Hematopoietic multipotent progenitor cell treated with erythropoietin and hydrocortisone succinate and interleukin-3 and kit ligand, for 4 days (in vitro differentiated cells): ENCODE data around the gene LBX2.
"Not testable (repeated sequence)": the region's sequence is repeated elsewhere in the genome, so short reads cannot be mapped to it uniquely, and the experiment has no call there.

Experiments
- DNase-seq: peaks from one replicate; pipeline ENCODE4 v3.0.0-alpha.2; 2015

LBX2 gene

DNA sequence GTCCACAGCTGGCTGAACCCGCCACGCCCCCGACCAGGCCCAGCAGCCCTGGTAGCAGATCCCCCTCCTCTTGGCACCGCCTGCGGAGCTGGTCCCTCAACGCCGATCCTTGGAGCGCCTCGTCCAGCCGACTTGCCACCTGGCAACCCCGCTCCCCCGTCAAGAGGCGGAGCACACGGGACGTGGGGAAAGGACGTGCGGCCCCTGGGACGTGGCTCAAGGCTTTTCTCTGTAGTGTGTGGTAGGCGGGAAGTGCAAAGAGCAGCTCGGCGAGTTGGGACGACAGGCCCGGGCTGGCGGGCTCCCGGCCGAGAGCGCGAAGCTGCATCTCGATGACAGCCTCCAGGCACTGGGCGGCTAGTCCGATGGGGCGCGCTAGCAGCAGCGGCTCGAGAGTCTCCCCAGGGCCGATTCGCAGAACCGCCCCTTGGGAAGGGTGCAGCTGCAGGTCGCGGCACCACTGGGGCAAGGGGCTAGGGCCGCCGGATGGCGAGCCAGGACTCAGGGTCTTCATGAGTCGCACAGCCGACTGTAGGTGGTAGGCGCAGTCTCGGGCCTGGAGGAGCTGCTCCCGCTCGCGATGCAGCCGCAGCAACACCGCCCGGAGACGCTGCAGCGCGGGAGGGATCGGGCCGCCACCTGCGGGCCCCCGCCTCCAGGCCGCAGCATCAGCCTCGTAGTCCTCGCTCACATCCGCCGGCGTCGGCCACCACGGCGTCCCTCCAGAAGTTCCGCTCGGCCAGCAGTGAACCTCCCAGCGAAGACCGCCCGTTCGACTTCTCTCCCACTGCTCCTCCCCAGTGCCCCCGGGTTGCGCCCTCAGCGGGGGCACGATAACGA lies 17.2 kb downstream of the LBX2 start:
- DNase-seq = peak; percentile 84

DNA sequence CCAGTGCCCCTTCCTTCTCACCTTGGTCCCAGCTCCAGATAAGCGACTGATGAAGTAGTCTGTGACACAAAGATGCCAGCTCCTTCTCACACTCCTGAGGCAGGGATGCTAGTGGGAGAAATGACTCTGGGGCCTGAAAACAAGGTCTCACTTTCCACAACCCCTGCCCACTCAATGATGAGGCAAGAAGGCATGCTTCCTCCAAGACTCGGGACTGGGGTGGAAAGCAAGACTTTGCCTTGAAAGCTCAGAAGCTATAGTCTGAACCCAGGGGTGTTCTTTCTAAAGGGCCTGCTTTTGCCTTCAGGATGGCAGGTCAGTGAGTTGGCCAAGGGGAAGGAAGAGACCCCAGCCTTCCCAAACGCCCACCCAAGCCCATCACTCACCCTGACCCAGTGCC lies 18.0 kb downstream of the LBX2 start:
- DNase-seq = no peak

DNA sequence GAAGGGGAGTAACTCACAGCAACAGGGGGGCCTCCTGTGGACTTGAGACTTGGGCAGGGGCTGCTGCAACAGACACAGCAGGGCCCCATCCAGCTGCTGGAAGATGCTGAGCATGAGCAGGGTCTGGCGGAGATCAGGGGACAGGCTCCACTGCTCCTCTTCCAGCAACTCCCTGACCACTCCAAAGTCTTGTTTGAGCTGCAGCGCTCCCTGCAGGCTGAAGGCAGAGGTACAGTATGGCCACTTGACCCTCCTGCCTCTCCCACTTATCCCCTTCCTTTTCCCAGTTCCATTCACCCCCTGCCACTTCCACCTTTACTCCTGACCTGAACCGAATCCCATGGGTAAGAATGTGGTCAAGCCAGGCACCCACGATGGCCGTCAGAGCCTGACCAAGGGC lies 24.5 kb downstream of the LBX2 start:
- no peak for DNase-seq

DNA sequence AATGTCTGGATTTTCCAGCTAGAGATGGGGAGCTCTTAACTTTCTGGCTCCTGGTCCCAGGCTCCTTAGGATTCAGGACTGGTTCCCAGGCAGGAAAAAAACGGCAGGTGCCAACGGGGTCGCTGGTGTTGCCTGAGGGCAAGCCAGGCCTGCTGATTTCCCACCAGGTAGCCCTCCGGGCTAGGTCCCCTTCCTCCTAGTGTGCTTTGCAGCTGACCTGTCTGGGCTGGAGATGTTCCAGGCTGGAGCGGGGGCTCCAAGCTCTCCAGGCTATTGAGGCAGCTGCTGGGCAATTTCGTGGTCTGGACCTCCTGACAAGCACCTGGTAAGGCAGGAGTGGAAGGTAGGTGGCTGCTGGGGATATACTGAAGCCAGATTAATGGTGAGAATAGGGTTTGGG lies 24.9 kb downstream of the LBX2 start:
- no peak for DNase-seq

DNA sequence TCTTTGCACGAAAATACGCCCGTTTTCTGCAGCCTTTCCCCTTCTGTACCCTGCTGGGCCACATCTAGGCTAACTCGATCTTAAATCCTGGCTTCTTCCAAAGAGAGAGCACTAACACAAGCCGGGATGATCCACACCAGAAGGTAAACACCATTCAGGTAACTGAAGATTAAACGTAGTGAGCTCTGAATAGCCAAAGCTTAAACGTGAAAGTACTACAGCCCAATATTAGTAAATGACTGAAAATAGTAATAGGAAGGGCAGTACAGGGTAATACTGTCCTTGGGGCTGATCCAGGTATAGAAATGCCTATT lies 26.5 kb downstream of the LBX2 start:
- DNase-seq = no peak

DNA sequence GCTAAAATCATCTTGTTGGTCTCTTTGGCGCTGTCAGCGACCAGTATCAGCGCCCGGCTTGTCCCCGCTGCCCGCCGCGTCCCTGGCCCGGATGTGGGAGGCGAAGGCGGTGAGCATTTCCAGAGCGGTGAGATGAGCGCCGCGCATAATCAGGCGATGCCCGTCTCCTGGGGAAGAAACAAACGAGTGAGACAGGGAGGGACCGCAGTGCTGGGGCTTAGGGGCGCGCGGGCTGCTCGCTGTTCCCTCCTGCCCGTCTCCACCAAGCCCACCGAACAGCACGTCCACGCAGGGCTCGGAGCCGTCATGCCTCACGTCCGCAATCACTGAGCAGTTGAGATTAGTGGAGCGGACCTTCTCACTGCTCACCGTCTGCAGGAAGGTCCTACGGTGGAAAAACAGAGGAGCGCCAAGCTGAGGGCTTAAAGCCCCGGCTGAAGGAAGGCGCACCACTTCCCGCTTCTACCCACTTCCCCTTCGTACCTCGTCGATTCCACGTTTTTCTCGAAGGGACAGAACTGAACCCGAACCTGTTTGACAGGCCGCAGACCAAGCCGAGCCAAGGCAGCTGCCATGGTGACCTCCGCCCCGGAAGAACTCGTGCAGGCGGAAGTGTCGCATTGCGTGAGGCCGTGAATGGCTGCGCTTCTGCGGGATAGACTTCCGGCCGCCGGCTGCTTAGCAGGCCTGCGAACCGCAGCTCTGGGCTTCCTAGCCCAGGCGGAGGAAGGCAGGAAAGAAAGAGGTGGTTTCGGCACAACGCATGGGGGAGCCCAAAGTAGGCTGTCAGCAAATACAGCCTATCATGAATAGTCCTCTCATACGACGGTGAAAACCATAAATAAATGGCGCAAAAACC lies 27.1 kb downstream of the LBX2 start, which contains the start of gene MRPL53:
Gene MRPL53 (minus strand): TSS at position 595 of the 859 bp plus-strand sequence. CDS start 20 bp downstream, at position 575.
- DNase-seq = peak; percentile 98

DNA sequence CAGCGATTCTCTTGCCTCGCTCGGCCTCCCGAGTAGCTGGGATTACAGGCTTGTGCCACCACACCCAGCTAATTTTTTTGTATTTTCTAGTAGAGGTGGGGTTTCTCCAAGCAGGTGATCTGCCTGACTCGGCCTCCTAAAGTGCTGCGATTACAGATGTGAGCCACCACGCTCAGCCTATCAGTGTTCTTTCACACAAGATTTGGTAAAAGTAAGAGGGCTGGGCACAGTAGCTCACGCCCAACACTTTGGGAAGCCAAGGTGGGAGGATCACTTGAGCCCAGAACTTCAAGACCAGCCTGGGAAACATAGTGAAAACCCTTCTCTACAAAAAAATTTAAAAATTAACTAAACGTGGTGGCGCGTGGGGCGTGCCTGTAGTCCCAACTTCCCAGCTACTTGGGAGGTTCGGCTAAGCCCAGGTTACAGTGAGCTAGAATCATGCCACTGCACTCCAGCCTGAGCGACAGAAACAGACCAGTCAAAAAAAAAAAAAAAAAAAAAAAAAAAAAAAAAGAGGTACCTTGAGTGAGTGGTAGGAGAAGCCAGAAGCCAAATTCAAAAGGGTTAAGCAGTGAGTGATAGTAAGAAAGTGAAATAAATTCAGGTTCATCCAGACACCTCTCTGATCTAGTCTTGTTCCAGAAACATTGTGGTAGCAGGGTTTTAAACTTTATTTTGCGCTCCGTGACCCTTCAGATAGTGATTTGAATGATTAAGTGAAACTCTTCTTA lies 27.9 kb downstream of the LBX2 start:
- DNase-seq = no peak

DNA sequence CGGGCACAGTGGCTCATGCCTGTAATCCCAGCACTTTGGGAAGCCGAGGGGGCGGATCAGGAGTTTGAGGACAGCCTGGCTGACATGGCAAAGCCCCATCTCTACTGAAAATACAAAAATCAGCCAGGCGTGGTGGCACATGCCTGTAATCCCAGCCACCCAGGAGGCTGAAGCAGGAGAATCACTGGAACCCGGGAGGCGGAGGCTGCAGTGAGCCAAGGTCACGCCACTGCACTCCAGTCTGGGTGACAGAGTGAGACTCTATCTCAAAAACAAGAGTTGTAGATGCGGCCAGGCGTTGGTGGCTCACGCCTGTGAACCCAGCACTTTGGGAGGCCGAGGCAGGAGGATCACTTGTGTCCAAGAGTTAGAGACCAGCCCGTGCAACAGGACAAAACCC lies 28.7 kb downstream of the LBX2 start:
- DNase-seq = not testable (repeated sequence)

DNA sequence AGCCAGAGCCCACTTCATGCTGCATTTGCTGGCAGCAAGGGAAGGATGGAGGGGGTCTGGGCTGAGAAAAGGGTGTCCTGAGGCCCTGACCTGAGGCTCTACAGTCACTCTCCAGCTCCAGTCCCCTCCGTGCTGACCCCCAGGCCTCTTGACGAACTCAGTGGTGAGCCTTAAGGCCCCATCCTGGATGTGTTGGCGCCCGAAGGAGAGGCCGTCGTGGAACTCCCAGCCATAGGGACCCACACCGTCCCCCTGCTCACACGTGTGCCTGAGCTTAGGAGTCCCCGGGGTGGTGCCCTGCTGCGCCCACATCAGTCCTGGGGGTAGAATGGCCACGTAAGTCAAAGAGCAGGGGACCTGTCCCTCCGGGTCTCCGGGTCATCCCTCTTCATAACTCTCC lies 35.0 kb downstream of the LBX2 start:
- no peak for DNase-seq

DNA sequence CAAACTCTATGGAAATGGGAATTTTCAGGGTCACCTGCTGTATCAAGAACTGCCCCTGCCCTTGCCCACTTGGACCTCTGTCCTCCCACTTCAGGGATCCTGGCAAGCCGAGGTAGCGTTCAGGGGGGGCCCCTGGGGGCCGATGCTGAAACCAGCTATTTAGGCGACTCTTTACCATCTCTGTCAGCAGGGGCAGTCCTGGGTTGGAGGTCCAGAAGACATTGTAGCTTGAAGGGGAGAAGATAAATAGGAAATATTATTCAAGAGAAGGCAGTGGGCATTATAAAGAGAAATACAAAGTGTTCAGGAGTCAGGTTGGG lies 36.7 kb downstream of the LBX2 start:
- no peak for DNase-seq

DNA sequence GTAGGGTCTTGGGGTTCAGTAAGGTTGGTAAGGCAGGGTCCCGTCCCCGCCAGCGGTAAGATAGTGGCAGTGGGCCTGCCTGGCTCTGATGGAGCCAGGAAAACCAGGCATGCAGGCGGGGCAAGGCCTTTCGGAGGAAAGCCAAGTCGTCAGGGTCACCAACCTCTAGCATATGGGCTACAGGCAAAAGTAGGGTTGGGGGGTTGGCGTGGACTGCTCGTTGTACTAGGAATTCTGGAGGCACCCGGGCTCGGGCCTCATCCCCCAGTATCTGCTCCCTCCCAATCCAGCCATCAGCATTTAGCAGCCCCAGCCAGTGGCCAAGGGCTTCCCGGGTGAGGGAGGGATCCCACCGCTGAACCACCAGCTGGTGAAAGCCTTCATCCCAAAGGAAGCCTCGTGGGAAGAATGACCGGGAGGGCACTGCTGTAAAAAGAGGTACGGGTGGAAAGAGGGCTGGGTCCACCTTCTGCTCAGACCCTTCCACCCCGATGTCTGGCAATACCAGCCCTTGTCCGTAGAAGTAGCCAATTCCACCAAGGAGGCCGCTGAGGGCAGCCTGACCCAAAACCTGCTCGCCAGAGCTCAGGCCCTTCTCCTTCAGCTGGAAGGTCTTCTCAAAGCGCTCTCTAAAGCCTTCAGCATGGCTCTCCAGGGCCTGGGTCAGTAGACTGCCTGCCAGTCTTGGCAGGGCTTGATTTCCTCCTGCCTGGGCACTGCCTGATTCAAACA lies 37.2 kb downstream of the LBX2 start:
- DNase-seq = no peak

DNA sequence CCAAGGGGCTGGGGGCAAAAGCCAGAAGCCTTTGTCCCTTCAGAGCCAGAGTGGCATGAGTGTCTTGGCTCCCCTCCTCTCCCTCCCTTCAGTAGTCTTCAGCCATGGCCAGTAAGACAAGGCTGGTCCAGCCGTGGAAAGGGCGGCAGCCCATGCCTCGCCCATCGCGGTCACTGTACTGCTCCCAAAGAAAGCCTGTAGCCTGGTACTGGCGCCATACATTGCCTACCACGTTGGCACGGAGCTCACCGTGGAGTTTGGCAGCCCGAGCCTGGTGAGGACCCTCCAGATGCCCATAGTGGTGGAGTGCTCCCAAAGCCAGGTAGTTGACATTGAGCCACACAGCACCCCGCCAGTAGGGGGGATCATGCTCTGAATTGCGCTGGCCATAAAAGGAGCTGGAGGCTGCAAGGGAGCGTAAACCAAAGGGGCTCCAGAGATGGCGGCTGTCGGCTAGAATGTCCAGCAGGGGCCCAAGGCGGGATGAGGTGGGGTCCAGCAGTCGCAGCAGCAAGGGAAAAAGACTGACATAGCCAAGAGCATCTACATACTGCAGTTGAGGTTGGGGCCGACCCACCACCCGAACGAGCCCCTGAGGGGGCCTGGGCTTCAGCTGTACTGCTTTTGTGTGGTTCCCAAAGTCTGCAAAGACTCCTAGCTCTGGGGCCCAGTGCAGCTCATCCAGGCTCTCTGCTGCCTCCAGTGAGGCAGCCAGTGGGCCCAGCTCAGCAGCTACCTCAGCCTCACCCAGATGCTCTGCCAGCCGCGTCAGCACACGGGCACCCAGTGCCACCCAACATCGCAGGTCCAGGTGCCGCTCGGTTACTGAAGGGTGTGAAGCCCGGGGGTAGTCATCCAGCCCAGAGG lies 38.0 kb downstream of the LBX2 start:
- DNase-seq = peak; percentile 66

DNA sequence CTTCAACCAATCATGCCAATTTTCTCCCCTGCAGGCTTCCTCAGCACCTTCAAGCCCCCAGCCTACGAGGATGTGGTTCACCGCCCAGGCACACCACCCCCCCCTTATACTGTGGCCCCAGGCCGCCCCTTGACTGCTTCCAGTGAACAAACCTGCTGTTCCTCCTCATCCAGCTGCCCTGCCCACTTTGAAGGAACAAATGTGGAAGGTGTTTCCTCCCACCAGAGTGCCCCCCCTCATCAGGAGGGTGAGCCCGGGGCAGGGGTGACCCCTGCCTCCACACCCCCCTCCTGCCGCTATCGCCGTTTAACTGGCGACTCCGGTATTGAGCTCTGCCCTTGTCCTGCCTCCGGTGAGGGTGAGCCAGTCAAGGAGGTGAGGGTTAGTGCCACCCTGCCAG lies 39.2 kb downstream of the LBX2 start:
- DNase-seq = not testable (repeated sequence)

DNA sequence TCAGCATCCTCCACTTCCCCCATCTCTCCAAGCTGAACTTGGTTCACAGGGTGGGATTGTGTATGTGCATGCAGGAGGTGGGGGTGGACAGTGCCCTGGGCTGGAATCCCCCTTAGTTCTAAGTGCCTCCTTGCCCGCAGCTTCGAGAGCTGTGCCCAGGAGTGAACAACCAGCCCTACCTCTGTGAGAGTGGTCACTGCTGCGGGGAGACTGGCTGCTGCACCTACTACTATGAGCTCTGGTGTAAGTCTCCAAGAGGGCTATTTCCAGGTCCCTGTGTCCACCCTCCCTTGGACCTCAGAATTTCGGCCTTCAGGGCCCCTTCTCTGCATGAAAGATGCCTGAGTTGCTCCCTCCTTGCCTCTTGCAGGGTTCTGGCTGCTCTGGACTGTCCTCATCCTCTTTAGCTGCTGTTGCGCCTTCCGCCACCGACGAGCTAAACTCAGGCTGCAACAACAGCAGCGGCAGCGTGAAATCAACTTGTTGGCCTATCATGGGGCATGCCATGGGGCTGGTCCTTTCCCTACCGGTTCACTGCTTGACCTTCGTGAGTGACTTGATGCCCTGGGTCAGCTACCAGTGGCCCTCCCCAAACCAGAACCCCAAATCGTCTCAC lies 39.8 kb downstream of the LBX2 start:
- DNase-seq = not testable (repeated sequence)

DNA sequence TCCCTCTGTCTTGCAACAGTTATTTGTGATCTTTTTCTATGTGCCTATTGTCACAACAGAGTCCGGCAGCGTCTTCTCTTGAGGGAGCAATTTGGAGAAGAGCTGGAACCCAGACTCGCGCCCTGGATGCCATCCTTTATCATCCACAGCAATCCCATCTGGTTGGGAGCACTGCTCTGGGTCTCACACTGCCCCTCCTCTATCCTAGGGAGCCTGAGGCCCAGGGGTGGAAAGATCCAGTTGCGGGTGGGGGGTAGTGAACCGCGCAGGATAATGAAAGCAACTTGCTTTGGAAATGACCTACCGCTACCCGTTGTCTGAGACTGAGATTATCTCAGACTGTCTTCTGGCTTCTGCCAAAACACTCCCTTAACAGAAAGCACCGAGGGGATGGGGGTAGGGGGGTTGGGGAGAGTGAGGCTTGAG lies 40.5 kb downstream of the LBX2 start:
- peak; percentile 30 for DNase-seq

DNA sequence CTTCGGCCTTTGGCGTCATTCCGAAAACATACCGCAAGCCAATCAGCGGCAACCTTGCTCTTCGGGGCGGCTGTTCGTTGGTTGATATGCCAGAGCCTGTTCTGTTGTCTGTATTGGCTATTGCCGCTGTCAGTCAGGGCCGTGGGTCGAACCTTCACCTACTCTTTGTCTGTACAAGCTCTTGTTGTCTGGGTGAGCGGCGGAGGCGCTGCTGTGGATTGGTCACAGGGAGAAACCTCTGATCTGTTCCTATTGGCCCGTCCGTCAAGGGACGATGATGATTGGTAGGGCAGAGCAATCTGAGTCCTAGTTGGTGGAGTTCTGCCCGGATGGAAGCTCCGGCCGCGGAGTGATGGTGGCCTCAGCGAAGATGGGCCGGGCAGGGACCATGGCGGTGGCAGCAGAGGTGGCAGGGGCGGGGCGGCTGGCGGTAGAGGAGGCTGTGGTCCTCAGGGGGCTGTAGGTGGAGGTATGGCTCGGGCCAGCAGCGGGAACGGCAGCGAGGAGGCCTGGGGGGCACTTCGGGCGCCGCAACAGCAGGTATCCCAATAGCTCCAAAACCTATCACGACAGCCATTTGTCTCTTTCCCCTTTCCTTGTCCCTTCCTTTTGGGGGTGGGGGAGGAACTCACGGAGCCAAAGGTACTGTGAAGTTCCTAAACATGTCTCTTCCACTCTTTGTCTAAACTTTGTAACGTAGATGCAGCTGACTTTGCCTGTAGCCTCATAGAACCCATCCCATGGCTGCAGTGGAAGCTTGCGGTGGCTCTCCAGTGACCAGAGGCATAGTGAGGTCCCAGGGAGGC lies 41.1 kb downstream of the LBX2 start, which contains the start of gene WBP1:
Gene WBP1 (plus strand): TSS at position 307 of the 806 bp plus-strand sequence. CDS start 165 bp downstream, at position 472.
- DNase-seq = peak; percentile 100

DNA sequence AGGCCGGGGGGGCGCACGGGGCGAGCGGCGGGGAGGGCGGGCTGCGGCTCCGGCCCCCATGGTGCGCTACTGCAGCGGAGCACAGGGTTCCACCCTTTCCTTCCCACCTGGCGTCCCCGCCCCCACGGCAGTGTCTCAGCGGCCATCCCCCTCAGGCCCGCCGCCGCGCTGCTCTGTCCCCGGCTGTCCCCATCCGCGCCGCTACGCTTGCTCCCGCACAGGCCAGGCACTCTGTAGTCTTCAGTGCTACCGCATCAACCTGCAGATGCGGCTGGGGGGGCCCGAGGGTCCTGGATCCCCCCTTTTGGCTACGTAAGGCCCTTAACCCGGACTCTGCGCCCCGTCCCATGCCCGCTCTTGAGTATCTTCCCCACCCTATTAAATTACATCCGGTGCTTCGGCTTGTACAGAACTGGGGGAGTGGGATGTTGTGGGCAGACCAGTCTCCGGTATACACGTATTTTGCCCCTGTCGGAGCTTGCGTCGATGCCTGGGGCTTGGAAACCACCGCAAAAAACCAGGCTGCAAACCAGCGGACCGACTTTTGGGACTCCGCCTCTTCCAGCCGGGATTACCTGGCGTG lies 41.8 kb downstream of the LBX2 start:
- peak; percentile 83 for DNase-seq

DNA sequence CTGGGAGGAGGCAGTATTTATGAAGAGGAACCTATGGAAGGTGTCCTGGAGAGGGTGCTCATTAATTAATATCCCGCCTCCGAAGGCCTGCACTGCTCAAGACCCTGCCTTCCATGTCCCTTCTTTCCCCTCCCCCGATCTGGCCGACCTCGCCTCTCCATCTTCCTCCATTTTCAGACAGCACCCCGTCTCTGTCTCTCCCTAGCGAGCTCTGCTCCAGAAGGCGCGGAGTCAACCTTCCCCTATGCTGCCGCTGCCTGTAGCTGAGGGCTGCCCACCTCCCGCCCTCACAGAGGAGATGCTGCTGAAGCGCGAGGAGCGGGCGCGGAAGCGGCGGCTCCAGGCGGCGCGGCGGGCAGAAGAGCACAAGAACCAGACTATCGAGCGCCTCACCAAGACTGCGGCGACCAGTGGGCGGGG lies 42.3 kb downstream of the LBX2 start:
- no peak for DNase-seq

DNA sequence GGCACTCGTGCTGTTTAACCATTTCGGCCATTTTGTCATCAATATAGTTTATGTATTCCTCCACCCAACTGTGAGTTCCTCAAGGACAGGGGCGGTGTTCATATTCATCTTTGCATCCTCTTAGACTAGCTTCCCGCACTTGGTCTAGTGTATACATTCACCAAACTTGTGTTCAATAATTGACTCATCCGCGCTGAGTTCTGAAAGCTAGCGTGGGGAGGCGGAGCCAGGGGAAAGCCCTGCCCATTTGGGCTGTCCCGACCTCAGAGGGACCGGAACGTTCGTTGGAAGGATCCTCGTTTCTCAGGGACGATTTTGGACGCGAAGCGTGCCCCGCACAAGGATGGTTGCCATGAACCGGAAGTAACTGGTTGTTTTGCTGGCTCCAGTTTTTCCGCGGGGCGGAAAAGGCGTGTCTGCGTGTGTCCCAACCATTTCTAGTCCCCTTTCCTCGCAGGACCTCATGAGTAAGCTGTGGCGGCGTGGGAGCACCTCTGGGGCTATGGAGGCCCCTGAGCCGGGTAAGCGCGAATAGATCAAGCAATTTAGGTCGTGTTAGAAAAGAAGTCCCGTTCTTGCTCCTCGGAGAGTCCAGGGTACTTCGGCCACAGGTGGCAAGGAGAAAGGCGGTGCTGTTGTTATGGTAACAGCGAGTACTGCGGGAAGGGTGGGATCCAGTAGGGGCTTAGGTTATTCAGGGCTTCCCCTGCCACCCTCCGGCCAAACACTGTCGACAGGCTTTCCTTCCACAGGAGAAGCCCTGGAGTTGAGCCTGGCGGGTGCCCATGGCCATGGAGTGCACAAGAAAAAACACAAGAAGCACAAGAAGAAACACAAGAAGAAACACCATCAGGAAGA lies 44.5 kb downstream of the LBX2 start, which contains the start of gene INO80B:
Gene INO80B (plus strand): TSS at position 434 of the 858 bp plus-strand sequence. CDS start 30 bp downstream, at position 464.
- peak; percentile 98 for DNase-seq
